GM12878 (cell line): Measurements from ENCODE around the gene DTX2. TPM values are rescaled to one million over a fixed set of nuclear protein-coding genes. Genes with fewer than 3 reads are reported as not detected.

Source experiments
- ATAC-seq: fragments of 200-7000 bp; cut with Tn5 transposase; 3 replicates; pipeline ENCODE4 v1.9.1; 2020; ENCODE audit warnings: mild to moderate bottlenecking, moderate library complexity
- BruUV-seq: library from RNA; stranded (reverse); fragments of 400-500 nt; replicated peaks from 2 replicates; lab custom pipeline; 2021; lab: Mats Ljungman, UMichigan
- CTCF ChIA-PET: fragments of 300-600 bp; sonication (Branson Sonifier 250); formaldehyde crosslinking; extraction: SDS; loops from one replicate; lab custom pipeline; 2021; ENCODE audit warnings: inconsistent platforms; lab: Yijun Ruan, JAX
- POLR2A ChIA-PET: fragments of 350-600 bp; formaldehyde crosslinking; extraction: SDS; loops from one replicate; lab custom pipeline; 2021; ENCODE audit warnings: inconsistent platforms; lab: Charles Lee
- RAD21 ChIA-PET: fragments of 300-600 bp; sonication (Branson Sonifier 250); formaldehyde crosslinking; loops from one replicate; lab custom pipeline; 2023; ENCODE audit warnings: antibody characterized with exemption; ENCODE audit not compliant: unreplicated experiment; lab: Charles Lee
- SMC1A ChIA-PET: fragments of 300-600 bp; sonication (Branson Sonifier 250); formaldehyde crosslinking; loops from one replicate; lab custom pipeline; 2023; ENCODE audit not compliant: unreplicated experiment, uncharacterized antibody; lab: Charles Lee
- DNase-seq: peaks from one replicate; pipeline ENCODE4 v3.0.0-alpha.2; 2011; ENCODE audit warnings: low read depth, low spot score
- FAIRE-seq: peaks from 3 replicates; lab custom pipeline; 2011; peaks lifted over from hg19 to GRCh38; lab: Jason Lieb, UNC
- H2AFZ ChIP-seq: 2 replicates; pipeline ENCODE4 v1.6.0; 2011; ENCODE audit warnings: low read depth, low read length, control low read depth; ENCODE audit not compliant: control insufficient read depth
- H3K27ac ChIP-seq: 2 replicates; pipeline ENCODE4 v1.5.1; 2011; ENCODE audit warnings: control low read depth; ENCODE audit not compliant: control insufficient read depth, insufficient read depth
- H3K27me3 ChIP-seq, 2 experiments: replicated peaks in 1 of 2; 2 replicates each; pipeline versions ENCODE4 v1.6.0 to v1.6.1; 2011; ENCODE audit warnings: low read length in 1 of 2; ENCODE audit not compliant: control insufficient read depth in 2 of 2, insufficient read depth in 2 of 2
- H3K36me3 ChIP-seq, 2 experiments: 2 replicates each; pipeline ENCODE4 v1.5.1; 2011; ENCODE audit warnings: low read length in 1 of 2; ENCODE audit not compliant: control insufficient read depth in 2 of 2, insufficient read depth in 2 of 2
- H3K4me1 ChIP-seq: 2 replicates; pipeline ENCODE4 v1.6.1; 2011; ENCODE audit warnings: mild to moderate bottlenecking, low read length, moderate library complexity, mixed read lengths; ENCODE audit not compliant: control insufficient read depth, insufficient read depth
- H3K4me2 ChIP-seq: 2 replicates; pipeline ENCODE4 v1.6.0; 2011; ENCODE audit warnings: control low read depth; ENCODE audit not compliant: control insufficient read depth, insufficient read depth
- H3K4me3 ChIP-seq: fragments of 200-600 bp; sonication (generic); 2 replicates; pipeline ENCODE4 v1.5.1; 2016
- H3K79me2 ChIP-seq: 2 replicates; pipeline ENCODE4 v1.6.0; 2011; ENCODE audit warnings: low read length; ENCODE audit not compliant: control insufficient read depth, insufficient read depth
- H3K9ac ChIP-seq: 2 replicates; pipeline ENCODE4 v1.8.0; 2011; ENCODE audit warnings: low read length, control low read depth, mixed read lengths; ENCODE audit not compliant: control insufficient read depth, insufficient read depth
- H3K9me3 ChIP-seq: replicated peaks from 3 replicates; pipeline ENCODE4 v1.5.1; 2011; ENCODE audit warnings: mild to moderate bottlenecking, low read length; ENCODE audit not compliant: control insufficient read depth, insufficient read depth
- H4K20me1 ChIP-seq: 2 replicates; pipeline ENCODE4 v1.6.0; 2011; ENCODE audit not compliant: control insufficient read depth, insufficient read depth
- ATF7 ChIP-seq: fragments of 450-650 bp; IDR thresholded peaks from 2 replicates; pipeline ENCODE4 v1.6.1; 2016; ENCODE audit warnings: low read depth, mild to moderate bottlenecking
- BCL11A ChIP-seq: IDR thresholded peaks from 2 replicates; pipeline ENCODE4 v1.6.1; 2011; ENCODE audit warnings: low read depth, low read length
- BCLAF1 ChIP-seq: fragments of 450-650 bp; IDR thresholded peaks from 2 replicates; pipeline ENCODE4 v1.6.1; 2017; ENCODE audit warnings: antibody characterized with exemption, mild to moderate bottlenecking, moderate library complexity
- BMI1 ChIP-seq: fragments of 450-650 bp; IDR thresholded peaks from 2 replicates; pipeline ENCODE4 v1.6.1; 2016; ENCODE audit warnings: mild to moderate bottlenecking, moderate library complexity, borderline replicate concordance
- CHD2 ChIP-seq: IDR thresholded peaks from 2 replicates; pipeline ENCODE4 v1.6.1; 2011; ENCODE audit warnings: low read depth, low read length, improper control_type of control experiment, borderline replicate concordance
- CREM ChIP-seq: IDR thresholded peaks from 2 replicates; pipeline ENCODE4 v1.6.1; 2014; ENCODE audit warnings: antibody characterized with exemption, low read depth
- FOXK2 ChIP-seq: fragments of 450-650 bp; IDR thresholded peaks from 2 replicates; pipeline ENCODE4 v1.6.1; 2017; ENCODE audit warnings: mild to moderate bottlenecking, moderate library complexity
- HCFC1 ChIP-seq: fragments of 150-350 bp; IDR thresholded peaks from 2 replicates; pipeline ENCODE4 v1.6.1; 2014; ENCODE audit warnings: low read length
- IRF4 ChIP-seq: IDR thresholded peaks from 2 replicates; pipeline ENCODE4 v1.6.1; 2011; ENCODE audit warnings: low read depth, low read length
- NR2C2 ChIP-seq: IDR thresholded peaks from 2 replicates; pipeline ENCODE4 v1.6.1; 2011; ENCODE audit warnings: borderline replicate concordance, low read depth; ENCODE audit not compliant: control insufficient read depth, insufficient read length
- PAX8 ChIP-seq: fragments of 450-650 bp; IDR thresholded peaks from 2 replicates; pipeline ENCODE4 v1.6.1; 2017; ENCODE audit warnings: mild to moderate bottlenecking, moderate library complexity
- POU2F2 ChIP-seq: IDR thresholded peaks from 3 replicates; pipeline ENCODE4 v1.6.1; 2011; ENCODE audit warnings: low read depth, mild to moderate bottlenecking, low read length, borderline replicate concordance
- RCOR1 ChIP-seq: conservative IDR thresholded peaks from 2 replicates; pipeline ENCODE4 v1.6.1; 2012; ENCODE audit warnings: low read depth, low read length, improper control_type of control experiment
- WRNIP1 ChIP-seq: IDR thresholded peaks from 2 replicates; pipeline ENCODE4 v1.6.1; 2011; ENCODE audit warnings: low read depth, low read length, improper control_type of control experiment, borderline replicate concordance
- YBX1 ChIP-seq: fragments of 450-650 bp; IDR thresholded peaks from 2 replicates; pipeline ENCODE4 v1.6.1; 2016; ENCODE audit warnings: antibody characterized with exemption
- ZNF274 ChIP-seq: IDR thresholded peaks from one replicate; pipeline ENCODE4 v1.8.0; 2011; ENCODE audit not compliant: insufficient read length, insufficient read depth
- ZNF384 ChIP-seq: IDR thresholded peaks from 2 replicates; pipeline ENCODE4 v1.6.1; 2012; ENCODE audit warnings: low read depth, mild to moderate bottlenecking, low read length, improper control_type of control experiment, borderline replicate concordance
- WGBS: methylation state at CpG from one replicate; pipeline ENCODE4 v1.1.6; 2016; ENCODE audit warnings: low lambda C conversion rate; ENCODE audit not compliant: insufficient replicate concordance, insufficient coverage; ENCODE audit errors: missing lambda C conversion rate; 5-methylcytosine and 5-hydroxymethylcytosine counted together
- in situ Hi-C: fragments of 300-500 bp; cut with MboI; formaldehyde crosslinking; loops from 9 replicates; pipeline ENCODE4 v1.14.3; 2018; ENCODE audit warnings: mixed read lengths
- intact Hi-C: fragments of 100-400 bp; cut with micrococcal nuclease; formaldehyde crosslinking; loops from one replicate; pipeline ENCODE4 v1.14.2; 2022; ENCODE audit not compliant: unreplicated experiment
- polyA plus RNA-seq, 11 experiments: library from polyadenylated mRNA; depleted of rRNA in 4 of 11; unstranded in 6 of 11; stranded (reverse) in 5 of 11; fragments of >200 nt; fragmentation: Nextera tagmentation in 4 of 11; fragmentation: Illumina TruSeq in 1 of 11; extraction: Ambion mirVana in 4 of 11; extraction: Trizol in 1 of 11; gene quantifications; 1 replicate in 1 of 11; 2 replicates in 10 of 11; pipeline versions ENCODE4 v1.2.1 to v1.2.3, GENCODE V29; 2011 to 2016; ENCODE audit warnings: inconsistent platforms in 2 of 11, missing spikeins in 2 of 11, low read depth in 1 of 11
- total RNA-seq, 4 experiments: library from RNA; depleted of rRNA in 3 of 4; stranded (reverse); fragments of >200 nt in 3 of 4; fragmentation: Illumina TruSeq in 1 of 4; extraction: Trizol in 1 of 4; gene quantifications; 2 replicates each; pipeline versions ENCODE4 v1.2.1 to v1.2.3, GENCODE V29; 2013 to 2021
- TF ChIP-seq, protein P1 (sequence below): IDR thresholded peaks from 2 replicates; pipeline ENCODE4 v1.6.1; 2011; ENCODE audit warnings: low read depth, low read length, improper control_type of control experiment, borderline replicate concordance
- TF ChIP-seq, protein P2 (sequence below): fragments of 450-650 bp; formaldehyde crosslinking; IDR thresholded peaks from 2 replicates; pipeline ENCODE4 v1.4.0; 2022; ENCODE audit warnings: mild to moderate bottlenecking, moderate library complexity

The DTX2 gene
- total and polyA plus RNA-seq, 10 of the 15 experiments (the other 5 are each of a cell fraction or from before 2014, with no cell fraction given) = 0.14 to 31.0 (median 11.0) TPM

DNA sequence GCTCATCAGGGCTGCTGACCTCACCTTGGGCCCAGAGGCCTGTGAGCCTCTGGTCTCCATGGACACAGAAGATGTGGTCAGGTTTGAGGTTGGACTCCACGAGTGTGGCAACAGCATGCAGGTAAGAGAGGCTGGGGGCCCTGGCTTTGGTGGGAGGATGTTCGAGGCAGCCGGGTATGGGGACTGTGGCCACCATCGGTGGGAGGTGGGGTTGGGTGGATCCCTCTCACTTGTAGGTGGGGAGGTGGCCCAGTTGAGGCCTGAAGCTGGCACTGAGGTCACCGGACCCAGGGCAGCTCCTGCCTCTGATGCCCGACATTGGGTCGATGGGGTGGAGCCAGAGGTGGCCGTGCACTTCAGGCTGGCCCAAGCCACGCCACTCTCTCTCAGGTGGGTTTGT is 36.4 kb upstream of the DTX2 start:
- Histone ChIP-seq H2AFZ (no peak overlapping the region), H3K4me1 (peaks cover 13% of the 10 kb centered on the region), H3K79me2 (no peaks in the 10 kb centered on the region), H3K4me3 (no peak overlapping the region), H3K4me2 (no peak overlapping the region; the same call in 1 of the 2 replicates), H3K9me3 (no peaks in the 10 kb centered on the region), H4K20me1 (no peaks in the 10 kb centered on the region), H3K27me3 (no peaks in the 10 kb centered on the region), H3K36me3 (no peaks in the 10 kb centered on the region), H3K9ac (no peak overlapping the region), H3K27ac (no peak overlapping the region)
- POLR2A ChIA-PET = no interaction called here
- FAIRE-seq = no peak
- RAD21 ChIA-PET = no interaction called here
- SMC1A ChIA-PET = no interaction called here
- intact Hi-C loops = no loop called here
- DNase-seq = no peak
- TF ChIP-seq ZNF384 (no peak), FOXK2 (no peak), BCL11A (no peak), NR2C2 (no peak), POU2F2 (no peak), ATF7 (no peak), CHD2 (no peak), CREM (no peak), WRNIP1 (no peak), YBX1 (no peak), IRF4 (no peak), BCLAF1 (no peak), BMI1 (no peak), HCFC1 (no peak), ZNF274 (no peak), PAX8 (no peak), RCOR1 (no peak)
- TF ChIP-seq, protein P1, sequence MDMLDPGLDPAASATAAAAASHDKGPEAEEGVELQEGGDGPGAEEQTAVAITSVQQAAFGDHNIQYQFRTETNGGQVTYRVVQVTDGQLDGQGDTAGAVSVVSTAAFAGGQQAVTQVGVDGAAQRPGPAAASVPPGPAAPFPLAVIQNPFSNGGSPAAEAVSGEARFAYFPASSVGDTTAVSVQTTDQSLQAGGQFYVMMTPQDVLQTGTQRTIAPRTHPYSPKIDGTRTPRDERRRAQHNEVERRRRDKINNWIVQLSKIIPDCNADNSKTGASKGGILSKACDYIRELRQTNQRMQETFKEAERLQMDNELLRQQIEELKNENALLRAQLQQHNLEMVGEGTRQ = no peak
- TF ChIP-seq, protein P2, sequence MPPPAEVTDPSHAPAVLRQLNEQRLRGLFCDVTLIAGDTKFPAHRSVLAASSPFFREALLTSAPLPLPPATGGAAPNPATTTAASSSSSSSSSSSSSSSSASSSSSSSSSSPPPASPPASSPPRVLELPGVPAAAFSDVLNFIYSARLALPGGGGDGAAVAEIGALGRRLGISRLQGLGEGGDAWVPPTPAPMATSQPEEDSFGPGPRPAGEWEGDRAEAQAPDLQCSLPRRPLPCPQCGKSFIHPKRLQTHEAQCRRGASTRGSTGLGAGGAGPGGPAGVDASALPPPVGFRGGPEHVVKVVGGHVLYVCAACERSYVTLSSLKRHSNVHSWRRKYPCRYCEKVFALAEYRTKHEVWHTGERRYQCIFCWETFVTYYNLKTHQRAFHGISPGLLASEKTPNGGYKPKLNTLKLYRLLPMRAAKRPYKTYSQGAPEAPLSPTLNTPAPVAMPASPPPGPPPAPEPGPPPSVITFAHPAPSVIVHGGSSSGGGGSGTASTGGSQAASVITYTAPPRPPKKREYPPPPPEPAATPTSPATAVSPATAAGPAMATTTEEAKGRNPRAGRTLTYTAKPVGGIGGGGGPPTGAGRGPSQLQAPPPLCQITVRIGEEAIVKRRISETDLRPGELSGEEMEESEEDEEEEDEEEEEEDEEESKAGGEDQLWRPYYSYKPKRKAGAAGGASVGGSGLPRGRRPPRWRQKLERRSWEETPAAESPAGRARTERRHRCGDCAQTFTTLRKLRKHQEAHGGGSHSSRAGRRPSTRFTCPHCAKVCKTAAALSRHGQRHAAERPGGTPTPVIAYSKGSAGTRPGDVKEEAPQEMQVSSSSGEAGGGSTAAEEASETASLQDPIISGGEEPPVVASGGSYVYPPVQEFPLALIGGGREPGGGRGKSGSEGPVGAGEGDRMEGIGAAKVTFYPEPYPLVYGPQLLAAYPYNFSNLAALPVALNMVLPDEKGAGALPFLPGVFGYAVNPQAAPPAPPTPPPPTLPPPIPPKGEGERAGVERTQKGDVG (CRISPR knock-in tag) = no peak
- 83% methylated on average over 9 of the region's 9 CpGs for WGBS
- CTCF ChIA-PET = no interaction called here
- no TSS peak for BruUV-seq
- in situ Hi-C loops = no loop called here
- no peak for ATAC-seq
